ENCODE results near the gene OLFM3.

Gene OLFM3

DNA sequence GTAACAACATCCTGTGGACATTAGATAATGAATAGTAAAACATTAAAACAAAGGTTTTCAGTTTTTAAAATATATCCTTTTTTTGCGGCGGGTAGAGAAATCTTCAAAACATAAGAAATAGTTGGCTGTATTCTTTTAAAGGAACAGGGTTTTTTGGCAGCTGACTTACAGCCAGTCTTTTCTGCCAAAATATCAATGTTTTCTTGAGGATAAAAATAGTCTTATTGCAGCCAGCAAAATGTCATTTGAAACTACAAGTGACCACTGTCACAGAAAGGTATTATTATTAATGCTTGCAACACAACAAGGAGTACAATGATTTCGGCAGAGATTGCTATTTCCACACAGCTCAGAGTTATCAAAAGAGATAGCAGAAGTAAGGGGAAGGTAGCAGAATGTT is 21.4 kb downstream of the OLFM3 start:
- no peak for DNase-seq (ENCODE audit: low read depth)
- no peak for TF ChIP-seq CTCF (IDR thresholded peaks at IDR 0.05; ENCODE audit: insufficient read depth, low read depth, low read length, missing control alignments)
- no peak overlapping the region for H3K4me3 ChIP-seq (ENCODE audit: low read length)

DNA sequence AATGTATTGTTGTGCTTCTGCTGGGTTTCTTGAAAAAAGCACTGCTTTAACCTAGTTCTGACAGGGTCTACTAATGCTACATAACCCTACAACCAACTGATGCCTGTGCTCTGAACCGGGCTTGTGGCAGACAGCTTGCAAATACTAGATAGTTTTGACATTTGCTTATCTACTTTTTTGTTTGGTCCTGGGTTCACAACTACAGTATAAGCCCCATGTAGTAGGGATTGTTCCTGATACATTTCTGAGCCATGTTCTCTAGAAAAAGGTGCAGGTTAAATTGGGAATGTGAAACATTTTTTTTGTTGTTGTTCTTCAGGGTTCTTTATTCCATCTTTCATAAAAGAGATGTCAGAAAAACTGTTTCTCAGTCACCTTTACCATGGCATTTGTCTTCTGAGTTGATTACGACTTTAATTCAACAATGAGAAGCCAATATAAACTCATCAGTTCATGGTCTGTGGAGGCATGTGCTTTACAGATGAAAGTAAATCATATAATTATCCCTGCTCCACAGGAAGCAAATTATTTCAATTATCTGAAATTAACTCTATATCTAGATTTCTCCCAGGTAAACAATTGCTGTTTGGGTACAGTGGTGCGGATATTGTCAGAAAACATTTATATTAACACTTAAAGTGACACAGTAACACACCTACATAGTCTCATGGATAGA is 22.0 kb downstream of the OLFM3 start:
- DNase-seq (ENCODE audit: low read depth): no peak
- no peak overlapping the region for H3K4me3 ChIP-seq (ENCODE audit: low read length)
- TF ChIP-seq CTCF (IDR thresholded peaks at IDR 0.05; ENCODE audit: insufficient read depth, low read depth, low read length, missing control alignments): no peak

GRCh38 chr1:101971304-101971703 is 25.4 kb downstream of the OLFM3 start:
- TF ChIP-seq CTCF (IDR thresholded peaks at IDR 0.05; ENCODE audit: insufficient read depth, low read depth, low read length, missing control alignments): no peak
- no peak overlapping the region for H3K4me3 ChIP-seq (ENCODE audit: low read length)
- DNase-seq (ENCODE audit: low read depth): peak; percentile 2

DNA sequence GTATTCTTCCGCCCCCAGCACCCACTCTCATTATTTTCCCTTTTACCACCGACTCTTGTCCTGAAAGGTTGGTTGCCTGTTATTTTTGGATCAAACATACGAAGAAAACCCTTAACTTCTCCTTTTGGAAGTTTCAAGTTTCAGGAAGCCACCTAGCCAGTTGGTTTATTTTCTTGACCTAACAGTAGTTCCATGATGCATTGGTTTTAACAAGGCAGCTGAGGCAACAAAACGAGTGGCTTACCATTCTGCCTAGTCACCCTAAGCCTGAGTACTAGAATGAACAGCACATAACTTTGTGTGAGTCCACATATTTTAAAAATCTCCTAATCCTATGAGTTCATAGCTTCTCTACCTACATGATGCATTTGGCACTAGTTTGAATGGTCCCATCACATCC is 28.9 kb downstream of the OLFM3 start:
- no peak for DNase-seq (ENCODE audit: low read depth)

DNA sequence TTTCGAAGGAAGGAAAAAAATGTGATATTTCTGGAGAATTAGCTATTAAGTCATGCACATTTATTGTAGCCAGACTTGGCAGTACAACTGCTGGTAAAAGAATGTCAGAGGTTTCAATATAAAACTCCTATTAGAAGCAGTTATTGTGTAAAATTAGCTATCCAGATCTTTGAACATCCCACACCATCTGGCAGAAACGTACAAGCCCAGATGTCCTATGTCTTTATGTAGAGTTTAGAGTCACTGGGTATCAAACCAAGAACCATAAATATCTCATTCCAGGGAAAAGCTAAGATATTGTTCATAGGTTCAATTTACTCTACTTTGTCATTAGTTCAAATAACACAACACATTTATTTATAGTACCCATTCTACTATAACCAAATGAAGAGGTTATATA is 31.4 kb downstream of the OLFM3 start:
- TF ChIP-seq CTCF (IDR thresholded peaks at IDR 0.05; ENCODE audit: insufficient read depth, low read depth, low read length, missing control alignments): no peak
- no peak overlapping the region for H3K4me3 ChIP-seq (ENCODE audit: low read length)
- no peak for DNase-seq (ENCODE audit: low read depth)

More for the DNA sequence above, 28.9 kb downstream of the OLFM3 start:
- no peak overlapping the region for H3K4me3 ChIP-seq (ENCODE audit: low read length)
- no peak for TF ChIP-seq CTCF (IDR thresholded peaks at IDR 0.05; ENCODE audit: insufficient read depth, low read depth, low read length, missing control alignments)

DNA sequence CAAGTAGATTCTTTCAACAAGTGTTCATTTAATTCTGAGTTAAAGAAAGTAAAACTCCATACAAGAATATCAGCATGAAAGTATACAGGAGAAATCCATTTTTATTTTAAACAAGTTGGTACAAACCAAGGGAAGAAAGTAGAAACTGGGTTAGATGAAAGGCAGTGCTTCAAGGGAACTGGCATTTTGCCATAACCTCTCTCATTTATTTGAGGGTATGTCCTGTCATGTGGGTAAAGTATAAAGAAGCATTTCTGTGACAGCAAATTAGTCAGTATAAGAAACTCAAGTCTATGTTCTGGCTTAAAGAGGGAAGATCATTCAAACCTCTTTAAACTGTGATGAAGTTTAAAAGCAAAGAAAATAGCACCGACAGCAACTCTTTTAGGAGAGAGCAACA is 32.0 kb downstream of the OLFM3 start:
- no peak for TF ChIP-seq CTCF (IDR thresholded peaks at IDR 0.05; ENCODE audit: insufficient read depth, low read depth, low read length, missing control alignments)
- H3K4me3 ChIP-seq (ENCODE audit: low read length): no peak overlapping the region
- no peak for DNase-seq (ENCODE audit: low read depth)

GRCh38 chr1:101960142-101960541 is 36.6 kb downstream of the OLFM3 start:
- H3K4me3 ChIP-seq (ENCODE audit: low read length): no peak overlapping the region
- no peak for DNase-seq (ENCODE audit: low read depth)
- TF ChIP-seq CTCF (IDR thresholded peaks at IDR 0.05; ENCODE audit: insufficient read depth, low read depth, low read length, missing control alignments): no peak

Measured in epithelial cell of esophagus (primary cell).